OCI-LY7 (cell line): Measurements from ENCODE around the gene TRIB2.

Source experiments
- EZH2phosphoT487 ChIP-seq: fragments of 200-600 bp; sonication (generic); IDR thresholded peaks from 2 replicates; pipeline ENCODE4 v1.6.1; 2018; ENCODE audit warnings: low read depth, borderline replicate concordance, mild to moderate bottlenecking, mixed run types, antibody characterized with exemption, low read length, moderate library complexity, mixed read lengths
- TF ChIP-seq, protein P1 (sequence below): fragments of 200-600 bp; sonication (generic); conservative IDR thresholded peaks from 2 replicates; pipeline ENCODE4 v1.5.1; 2014; ENCODE audit warnings: mild to moderate bottlenecking, antibody characterized with exemption, low read length, moderate library complexity, mixed read lengths

DNA sequence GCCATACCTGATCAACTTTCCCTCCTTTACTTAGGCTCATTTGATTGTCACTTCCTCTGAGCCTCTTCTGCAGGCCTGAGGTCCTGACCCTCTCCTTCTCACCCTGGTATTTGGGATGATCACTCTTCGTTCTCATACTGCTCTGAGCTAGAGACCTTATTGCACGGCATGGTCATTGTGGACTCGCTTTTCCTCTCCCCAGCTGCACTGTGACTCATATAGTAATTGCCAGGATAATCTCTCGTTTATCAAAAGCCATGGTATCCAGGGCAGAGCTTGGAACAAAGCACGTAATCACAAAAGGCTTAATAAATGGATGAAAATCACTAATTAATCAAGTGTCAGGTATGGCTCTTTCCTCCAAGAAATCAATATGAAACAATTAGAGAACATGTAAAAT, 40.9 kb upstream of the TRIB2 start:
- TF ChIP-seq EZH2phosphoT487: no peak
- TF ChIP-seq, protein P1, sequence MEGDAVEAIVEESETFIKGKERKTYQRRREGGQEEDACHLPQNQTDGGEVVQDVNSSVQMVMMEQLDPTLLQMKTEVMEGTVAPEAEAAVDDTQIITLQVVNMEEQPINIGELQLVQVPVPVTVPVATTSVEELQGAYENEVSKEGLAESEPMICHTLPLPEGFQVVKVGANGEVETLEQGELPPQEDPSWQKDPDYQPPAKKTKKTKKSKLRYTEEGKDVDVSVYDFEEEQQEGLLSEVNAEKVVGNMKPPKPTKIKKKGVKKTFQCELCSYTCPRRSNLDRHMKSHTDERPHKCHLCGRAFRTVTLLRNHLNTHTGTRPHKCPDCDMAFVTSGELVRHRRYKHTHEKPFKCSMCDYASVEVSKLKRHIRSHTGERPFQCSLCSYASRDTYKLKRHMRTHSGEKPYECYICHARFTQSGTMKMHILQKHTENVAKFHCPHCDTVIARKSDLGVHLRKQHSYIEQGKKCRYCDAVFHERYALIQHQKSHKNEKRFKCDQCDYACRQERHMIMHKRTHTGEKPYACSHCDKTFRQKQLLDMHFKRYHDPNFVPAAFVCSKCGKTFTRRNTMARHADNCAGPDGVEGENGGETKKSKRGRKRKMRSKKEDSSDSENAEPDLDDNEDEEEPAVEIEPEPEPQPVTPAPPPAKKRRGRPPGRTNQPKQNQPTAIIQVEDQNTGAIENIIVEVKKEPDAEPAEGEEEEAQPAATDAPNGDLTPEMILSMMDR: no peak
